ENCODE measurements around the gene BCAS1. TPM values are rescaled to one million over a fixed set of nuclear protein-coding genes. Genes with fewer than 3 reads are reported as not detected.

The BCAS1 gene
- polyA plus RNA-seq, 1 of the 3 experiments (the other 2 are of a cell fraction) = not detected

- Histone ChIP-seq H3K79me2 (ENCODE audit: insufficient read depth) (no peaks in the 10 kb centered on the region), H3K9ac (no peak overlapping the region), H3K9me2 (no peaks in the 10 kb centered on the region; the same call in 1 of the 2 replicates), H3K4me1 (ENCODE audit: control insufficient read depth in 1 of 2, insufficient read depth in 2 of 2, low read depth in 1 of 2, low read length in 1 of 2) (no peaks in the 10 kb centered on the region; a peak in 1 of 4 replicates), H3K4me2 (no peak overlapping the region), H2AFZ (ENCODE audit: low read depth) (no peak overlapping the region), H3F3A (replicated peaks; ENCODE audit: insufficient read depth) (no peaks in the 10 kb centered on the region), H3K27me3 (ENCODE audit: insufficient read depth) (no peaks in the 10 kb centered on the region), H3K27ac (ENCODE audit: low read depth in 2 of 2, low read length in 1 of 2) (no peak overlapping the region), H3K9me3 (no peaks in the 10 kb centered on the region), H4K20me1 (ENCODE audit: insufficient read depth) (no peaks in the 10 kb centered on the region), H3K36me3 (replicated peaks in 1 of 2; ENCODE audit: control insufficient read depth in 1 of 2, insufficient read depth in 2 of 2, low read length in 1 of 2) (no peaks in the 10 kb centered on the region), H3K4me3 (ENCODE audit: low read depth in 2 of 2, low read length in 1 of 2) (no peak overlapping the region)
- no peak for TF ChIP-seq SMC3 (IDR thresholded peaks at IDR 0.05; ENCODE audit: low read depth, low read length)
- no peak for TF ChIP-seq PBX3 (IDR thresholded peaks at IDR 0.05)
- TF ChIP-seq IRF3 (IDR thresholded peaks at IDR 0.05; ENCODE audit: low read depth, low read length) = no peak
- no peak for TF ChIP-seq EZH2phosphoT487 (IDR thresholded peaks at IDR 0.05; ENCODE audit: borderline replicate concordance, low read depth)
- TF ChIP-seq ELF1 (IDR thresholded peaks at IDR 0.05) = no peak
- TF ChIP-seq RXRA (IDR thresholded peaks at IDR 0.05; ENCODE audit: borderline replicate concordance, low read depth) = no peak
- TF ChIP-seq SIN3A (IDR thresholded peaks at IDR 0.05; ENCODE audit: borderline replicate concordance, low read depth, low read length) = no peak
- no peak for TF ChIP-seq RAD21 (IDR thresholded peaks at IDR 0.05; ENCODE audit: low read length)
- TF ChIP-seq TAF1 (IDR thresholded peaks at IDR 0.05; ENCODE audit: borderline replicate concordance, low read depth, low read length) = no peak
- DNase-seq = no peak
- ChIA-PET POLR2A (no interaction called here), CTCF (interaction anchor here (0.7 to 2.2 kb wide), 4 partner anchors 13 to 117 kb away, joined by 3 to 8 read pairs (median 4); no protein-coding TSS in a partner anchor)
These were observed 13.1 kb upstream of the BCAS1 start for GRCh38 chr20:54083459-54083858.

- Histone ChIP-seq H3K4me3 (ENCODE audit: low read depth in 2 of 2, low read length in 1 of 2) (no peak overlapping the region), H3K4me1 (ENCODE audit: control insufficient read depth in 1 of 2, insufficient read depth in 2 of 2, low read depth in 1 of 2, low read length in 1 of 2) (no peaks in the 10 kb centered on the region; a peak in 1 of 4 replicates), H3K27ac (ENCODE audit: low read depth in 2 of 2, low read length in 1 of 2) (no peak overlapping the region), H3K4me2 (no peak overlapping the region), H3K36me3 (replicated peaks in 1 of 2; ENCODE audit: control insufficient read depth in 1 of 2, insufficient read depth in 2 of 2, low read length in 1 of 2) (no peaks in the 10 kb centered on the region), H3F3A (replicated peaks; ENCODE audit: insufficient read depth) (no peaks in the 10 kb centered on the region), H3K9ac (no peak overlapping the region), H3K79me2 (ENCODE audit: insufficient read depth) (no peaks in the 10 kb centered on the region), H3K27me3 (ENCODE audit: insufficient read depth) (no peaks in the 10 kb centered on the region), H4K20me1 (ENCODE audit: insufficient read depth) (no peaks in the 10 kb centered on the region), H3K9me3 (no peaks in the 10 kb centered on the region), H2AFZ (ENCODE audit: low read depth) (no peak overlapping the region), H3K9me2 (no peaks in the 10 kb centered on the region; the same call in 1 of the 2 replicates)
- DNase-seq = no peak
- WGBS (ENCODE audit: low lambda C conversion rate) = 58% methylated on average over 6 of the region's 6 CpGs
- ChIA-PET CTCF (interaction anchor here (1.0 to 2.2 kb wide), 5 partner anchors 15 to 1770 kb away, joined by 3 to 8 read pairs (median 4); no protein-coding TSS in a partner anchor), POLR2A (no interaction called here)
- TF ChIP-seq EZH2phosphoT487 (IDR thresholded peaks at IDR 0.05; ENCODE audit: borderline replicate concordance, low read depth) = no peak
- no peak for TF ChIP-seq CHD2 (IDR thresholded peaks at IDR 0.05; ENCODE audit: low read length, partially characterized antibody)
- no peak for TF ChIP-seq FOXJ3 (CRISPR knock-in tag; IDR thresholded peaks at IDR 0.05)
- TF ChIP-seq RCOR1 (IDR thresholded peaks at IDR 0.05; ENCODE audit: low read length) = no peak
- TF ChIP-seq FOXM1 (IDR thresholded peaks at IDR 0.05; ENCODE audit: low read depth) = no peak
- no peak for TF ChIP-seq MEF2A (IDR thresholded peaks at IDR 0.05; ENCODE audit: borderline replicate concordance, low read depth)
- TF ChIP-seq RFX5 (IDR thresholded peaks at IDR 0.05; ENCODE audit: low read length) = no peak
- TF ChIP-seq SMC3 (IDR thresholded peaks at IDR 0.05; ENCODE audit: low read depth, low read length) = no peak
- TF ChIP-seq MXI1 (IDR thresholded peaks at IDR 0.05; ENCODE audit: low read depth, low read length) = no peak
- no peak for TF ChIP-seq JUND (IDR thresholded peaks at IDR 0.05)
- no peak for TF ChIP-seq EP300 (IDR thresholded peaks at IDR 0.05; ENCODE audit: borderline replicate concordance in 1 of 2, low read depth in 1 of 2, low read length in 1 of 2)
- no peak for TF ChIP-seq NRF1 (IDR thresholded peaks at IDR 0.05; ENCODE audit: low read depth, low read length)
These were observed 11.7 kb upstream of the BCAS1 start for GRCh38 chr20:54082100-54082499.

All from SK-N-SH (cell line).